ENCODE results near the gene DEGS2.

DEGS2 gene

DNA sequence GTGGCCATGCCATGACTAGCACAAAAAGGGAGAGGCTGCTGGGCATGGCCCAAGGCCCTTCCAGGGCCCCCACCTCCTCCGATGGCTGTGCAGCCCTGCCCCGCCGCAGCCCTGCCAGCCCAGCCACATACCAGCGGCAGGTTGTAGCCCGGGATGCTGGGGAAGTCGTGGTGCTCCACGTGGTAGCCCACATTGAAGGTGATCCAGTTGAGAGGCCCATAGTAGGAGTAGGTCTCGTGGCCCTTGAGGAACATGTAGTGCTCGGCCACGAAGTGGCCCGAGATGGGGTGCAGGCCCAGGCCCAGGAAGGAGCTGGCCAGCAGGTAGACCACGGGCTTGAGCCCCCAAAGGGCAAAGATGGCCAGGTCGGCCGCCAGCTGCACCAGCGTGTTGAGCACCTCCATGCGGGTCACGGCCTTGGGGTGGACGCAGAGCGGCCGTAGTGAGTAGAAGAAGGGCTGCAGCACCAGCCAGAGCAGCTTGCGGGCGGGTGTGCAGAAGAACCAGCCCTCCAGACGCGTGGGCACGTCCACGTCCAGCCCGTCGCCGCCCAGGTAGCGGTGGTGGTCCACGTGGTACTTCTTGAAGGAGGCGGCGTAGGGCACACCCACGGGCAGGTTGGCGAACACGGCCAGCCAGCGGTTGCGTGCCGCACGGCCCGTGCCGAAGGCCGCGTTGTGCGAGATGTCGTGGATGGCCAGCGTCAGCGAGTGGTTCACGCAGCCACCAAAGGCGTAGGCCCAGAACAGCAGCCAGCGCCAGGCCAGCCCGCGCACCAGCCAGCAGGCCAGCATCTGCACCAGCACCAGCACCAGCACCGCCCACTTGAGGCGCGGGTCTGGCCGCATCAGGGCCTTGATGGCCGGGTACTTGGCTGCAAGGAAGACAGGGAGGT, 10.4 kb downstream of the DEGS2 start:
- no peak for DNase-seq (ENCODE audit: low read depth, low spot score)

DNA sequence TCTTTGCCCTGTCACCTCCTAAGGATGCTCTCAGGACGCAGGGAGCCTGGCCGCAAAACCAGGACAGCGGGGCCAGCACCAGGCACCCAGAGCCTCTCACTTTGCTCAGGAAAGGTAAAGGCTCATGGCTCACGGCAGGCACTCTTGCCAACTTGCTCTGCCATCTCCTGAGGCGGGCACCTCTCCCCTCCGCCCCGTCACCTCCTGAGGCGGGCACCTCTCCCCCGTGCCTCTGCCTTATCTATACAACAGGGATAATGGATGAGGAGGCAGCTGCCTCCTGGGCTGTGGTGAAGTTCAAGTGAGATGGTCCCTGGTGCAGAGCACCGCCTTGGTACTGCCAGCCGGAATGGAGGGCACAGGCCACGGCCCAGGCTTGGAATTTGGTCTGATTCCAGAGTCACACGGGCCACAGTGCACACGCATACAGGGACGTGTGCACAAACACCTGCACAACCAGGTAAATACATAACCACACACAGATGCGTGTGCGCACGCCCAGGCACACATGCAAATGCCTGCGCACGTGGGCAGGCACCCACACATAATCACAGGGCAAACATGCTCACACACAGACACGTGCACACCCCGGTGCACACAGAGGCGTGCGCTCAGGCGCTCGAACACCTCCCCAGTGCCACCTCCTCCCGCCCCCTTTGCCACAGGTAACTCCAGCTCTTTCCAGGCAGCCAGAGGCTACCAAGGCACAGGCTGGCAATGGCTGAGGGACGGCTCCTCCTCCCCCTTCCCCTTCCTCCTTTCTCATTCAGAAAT, 11.6 kb downstream of the DEGS2 start:
- no peak for DNase-seq (ENCODE audit: low read depth, low spot score)

DNA sequence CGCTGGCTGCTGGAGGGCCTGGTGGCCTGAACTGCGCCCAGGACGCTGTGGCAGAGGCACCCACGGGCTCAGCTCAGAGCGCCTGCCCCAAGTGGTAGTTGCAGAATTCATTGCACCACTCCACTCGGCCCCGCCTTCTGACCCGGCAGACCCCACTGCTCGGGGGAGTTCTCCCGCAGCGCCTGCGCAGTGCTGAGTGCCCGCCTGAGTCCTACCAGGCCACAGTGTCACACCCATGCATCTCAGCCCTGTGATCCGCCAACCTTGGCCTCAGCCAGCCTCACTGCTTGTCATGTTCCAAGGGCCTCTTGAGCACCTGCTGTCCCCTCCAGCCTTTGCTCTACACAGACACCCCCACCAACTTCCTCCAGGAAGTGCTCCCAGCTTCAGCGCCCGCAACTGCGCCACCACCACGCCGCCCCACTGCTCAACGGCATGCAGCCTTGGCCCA, 12.2 kb downstream of the DEGS2 start:
- DNase-seq (ENCODE audit: low read depth, low spot score): peak; percentile 26

DNA sequence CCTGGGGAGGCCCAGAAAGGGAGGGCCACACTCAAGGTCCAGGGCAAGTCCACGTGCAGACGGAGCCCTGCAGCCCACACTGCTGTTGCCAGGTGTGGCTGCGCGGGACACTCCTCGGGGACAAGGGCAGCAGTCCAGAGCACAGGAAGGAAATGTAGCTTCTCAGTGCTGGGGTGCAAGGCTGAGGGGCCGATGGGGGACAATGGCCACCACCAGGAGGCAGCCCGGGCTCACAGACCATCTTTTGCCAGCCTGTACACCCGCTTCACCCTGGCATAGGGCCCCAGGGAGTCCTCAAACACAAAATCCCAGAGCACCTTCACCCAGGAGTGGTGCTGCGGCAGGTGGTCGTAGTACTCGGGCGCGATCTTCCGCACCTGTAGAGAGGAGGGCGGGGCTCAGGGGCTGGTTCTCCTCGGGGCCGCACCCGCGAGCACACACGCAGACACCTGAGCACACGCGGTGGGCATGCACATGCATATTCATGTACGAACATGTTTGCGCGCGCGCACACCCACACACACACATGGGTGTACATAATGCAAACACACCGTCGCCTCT, 12.8 kb downstream of the DEGS2 start:
- no peak for DNase-seq (ENCODE audit: low read depth, low spot score)

DNA sequence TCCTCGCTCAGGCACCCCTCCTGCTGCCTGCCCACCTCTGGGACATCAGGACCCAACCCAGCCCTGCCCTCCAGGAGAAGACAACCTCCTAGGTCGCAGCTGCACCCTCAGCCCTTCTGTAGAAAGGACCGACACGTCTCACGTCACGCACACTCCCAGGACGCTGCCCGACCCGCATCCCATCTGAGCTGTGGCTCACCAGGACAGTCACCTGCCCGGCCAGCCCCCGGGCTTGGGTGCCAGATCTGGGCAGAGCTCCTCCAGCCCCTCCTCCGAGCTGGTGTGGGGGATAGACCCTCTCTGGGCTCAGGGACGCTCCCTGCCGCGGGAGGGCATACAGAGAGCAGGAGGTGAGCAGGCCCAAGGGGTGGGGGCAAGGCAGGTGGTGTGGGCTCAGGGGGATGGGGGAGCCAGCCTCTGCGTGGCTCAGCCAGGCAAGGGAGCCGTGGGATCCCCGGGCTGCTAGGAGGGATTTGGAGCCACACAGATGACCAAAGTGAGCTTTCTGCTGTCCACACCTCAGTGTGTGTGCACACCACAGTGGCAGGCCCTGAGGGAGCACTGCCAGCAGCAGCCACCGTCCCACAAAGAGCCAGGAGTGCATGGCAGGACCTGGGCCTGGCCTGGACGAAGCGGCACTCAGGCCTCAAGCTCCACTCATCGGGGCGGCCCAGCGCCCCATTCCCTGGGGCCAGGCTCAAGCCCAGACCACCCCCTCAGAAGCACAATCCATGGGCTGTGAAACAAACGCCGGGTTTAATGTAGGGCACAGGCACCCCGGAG, 13.6 kb downstream of the DEGS2 start:
- DNase-seq (ENCODE audit: low read depth, low spot score): no peak

DNA sequence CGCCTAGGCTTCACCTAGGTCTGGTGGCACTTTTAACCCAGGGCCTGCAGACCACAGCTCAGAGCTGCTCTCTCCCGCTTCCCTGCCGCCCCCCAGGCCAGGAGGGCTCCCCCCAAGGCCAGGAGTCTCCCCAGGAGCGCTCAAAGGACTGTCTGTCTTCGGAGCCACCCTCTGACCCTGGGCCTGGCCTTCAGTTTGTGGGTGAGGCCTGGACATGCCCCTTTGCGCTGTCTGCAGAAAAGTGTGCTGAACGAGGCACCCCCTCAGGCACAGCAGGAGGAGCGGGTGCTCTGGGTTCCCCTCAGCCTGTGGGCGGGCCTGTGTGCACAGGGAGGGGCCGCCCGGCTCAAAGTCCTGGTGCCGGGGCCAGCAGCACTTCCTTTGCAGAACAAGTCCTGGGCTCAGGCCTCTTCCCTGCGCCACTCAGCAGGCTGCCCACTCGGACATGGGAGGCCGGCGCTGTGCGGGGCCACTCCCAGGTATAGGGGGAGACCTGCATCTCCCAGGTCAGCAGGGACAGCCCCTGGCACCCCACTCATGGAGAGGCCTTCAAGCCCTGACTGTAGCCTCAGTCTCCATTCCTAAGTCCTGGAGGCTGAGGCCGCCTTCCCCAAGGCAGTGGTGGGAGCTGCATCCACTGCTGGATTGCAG, 14.3 kb downstream of the DEGS2 start:
- no peak for DNase-seq (ENCODE audit: low read depth, low spot score)

DNA sequence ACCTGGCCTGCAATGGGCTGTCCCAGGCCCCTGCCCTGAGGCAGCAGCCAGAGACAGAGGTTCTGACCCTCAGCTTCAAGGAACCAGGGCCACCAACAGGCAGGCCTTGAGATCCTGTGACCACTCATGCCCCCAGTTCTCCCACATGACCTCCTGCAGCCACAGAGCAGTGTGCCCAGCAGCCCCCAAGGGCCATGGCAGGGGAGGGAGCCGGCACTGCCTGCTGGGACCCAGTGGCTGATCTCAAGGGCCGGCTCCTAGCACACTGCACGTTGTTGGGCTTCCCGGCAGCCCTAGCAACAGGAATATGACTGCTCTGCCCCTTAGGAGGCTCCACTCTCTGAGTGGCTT, 14.8 kb downstream of the DEGS2 start:
- DNase-seq (ENCODE audit: low read depth, low spot score): no peak

DNA sequence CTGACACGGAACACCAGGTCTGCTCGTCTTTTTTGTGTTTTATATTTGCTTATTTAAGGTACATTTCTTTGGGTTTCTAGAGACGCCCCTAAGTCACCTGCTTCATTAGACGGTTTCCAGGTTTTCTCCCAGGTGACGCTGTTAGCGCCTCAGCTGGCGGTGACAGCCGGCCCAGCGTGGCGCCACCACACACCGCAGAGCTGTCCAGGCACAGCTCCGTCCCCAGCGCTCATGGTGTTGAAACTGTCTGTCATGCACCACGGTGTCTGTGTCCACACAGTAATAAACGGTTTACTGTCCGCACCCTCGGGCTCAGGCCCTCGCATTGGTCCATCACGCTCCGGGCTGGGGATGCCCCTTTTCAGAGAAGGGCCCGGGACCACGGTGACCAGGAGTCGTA, 15.5 kb downstream of the DEGS2 start:
- DNase-seq (ENCODE audit: low read depth, low spot score): no peak

DNA sequence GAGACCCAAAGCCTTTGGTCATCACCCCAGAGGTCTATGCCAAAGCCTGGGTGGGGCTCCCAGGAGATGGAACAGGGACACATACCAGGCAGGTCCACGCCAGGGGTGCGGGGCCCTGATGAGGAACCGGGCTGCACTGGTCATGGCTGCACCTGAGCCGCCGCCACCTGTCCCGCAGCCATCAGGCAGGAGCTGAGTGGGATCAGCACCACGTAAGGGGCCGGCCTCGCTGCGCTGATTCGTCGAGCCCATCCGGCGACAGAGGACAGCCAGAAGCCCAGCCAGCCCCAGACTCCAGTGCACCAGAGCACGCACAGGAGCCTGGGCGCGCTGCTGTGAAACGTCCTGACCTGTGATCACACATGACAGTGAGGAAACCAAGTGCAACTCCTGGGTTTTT, 15.9 kb downstream of the DEGS2 start:
- no peak for DNase-seq (ENCODE audit: low read depth, low spot score)

DNA sequence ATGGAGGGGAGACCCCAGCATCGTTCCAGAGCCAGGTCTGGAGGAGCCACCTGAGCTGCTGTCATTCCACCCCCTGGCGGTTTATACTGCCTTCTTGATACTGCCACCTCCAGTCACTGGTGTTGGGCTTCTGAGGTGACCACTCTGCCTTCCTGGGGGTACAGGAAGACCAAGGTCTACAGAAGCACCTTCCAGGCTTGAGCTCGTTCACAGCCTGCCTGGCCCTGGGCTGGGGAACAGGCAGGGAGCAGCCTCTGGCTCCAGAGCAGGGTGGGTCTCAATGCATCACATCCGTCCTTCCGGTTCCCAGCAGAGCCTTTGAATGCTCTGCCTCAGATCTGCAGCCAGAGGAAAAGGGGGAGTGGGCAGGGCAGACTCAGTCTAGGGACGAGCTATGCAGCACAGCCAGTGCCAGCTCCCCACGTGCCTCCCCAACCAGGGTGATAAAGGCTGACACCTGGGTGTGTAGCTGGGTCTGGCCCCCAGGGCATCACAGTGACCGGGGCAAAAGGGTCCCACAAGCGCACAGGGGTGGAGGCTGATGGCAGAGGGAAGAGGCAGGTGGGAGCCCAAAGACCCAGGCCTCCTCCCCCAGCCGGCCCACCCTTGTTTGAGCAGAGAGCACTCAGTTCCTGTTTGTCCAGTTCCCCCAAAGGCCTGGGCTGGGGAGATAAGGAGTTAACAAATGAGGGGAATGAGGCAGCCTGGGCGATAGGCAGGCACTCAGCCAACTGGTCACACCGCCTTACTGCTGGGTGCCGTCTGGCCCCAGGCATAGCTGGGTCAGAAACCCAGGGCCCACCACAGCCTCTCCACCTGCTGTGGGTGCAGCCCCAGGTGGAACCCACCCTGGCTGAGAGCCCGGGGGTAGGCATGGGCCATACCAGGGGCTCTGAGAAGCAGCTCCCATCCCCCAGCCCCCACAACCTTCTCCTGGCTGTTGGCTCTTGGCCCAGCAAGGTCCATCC, 17.1 kb downstream of the DEGS2 start:
- DNase-seq (ENCODE audit: low read depth, low spot score): no peak

DNA sequence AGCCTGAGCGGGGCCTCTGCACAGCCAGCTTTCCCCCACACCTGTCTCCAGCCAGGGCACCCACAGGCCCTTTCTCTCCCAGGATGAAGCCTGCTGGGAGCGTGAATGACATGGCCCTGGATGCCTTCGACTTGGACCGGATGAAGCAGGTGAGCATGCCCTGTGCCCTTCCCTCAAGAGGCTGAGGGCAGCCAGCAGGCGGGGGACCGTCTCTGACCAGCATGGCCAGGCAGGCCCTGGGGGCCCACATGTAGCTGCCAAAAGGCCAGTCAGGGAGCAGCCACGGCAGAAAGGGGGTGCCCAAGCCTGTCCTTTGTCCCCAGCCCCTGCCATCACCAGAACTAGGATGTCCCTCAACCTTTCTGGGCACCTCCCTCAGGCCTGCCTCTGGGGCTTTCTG, 18.3 kb downstream of the DEGS2 start:
- no peak for DNase-seq (ENCODE audit: low read depth, low spot score)

DNA sequence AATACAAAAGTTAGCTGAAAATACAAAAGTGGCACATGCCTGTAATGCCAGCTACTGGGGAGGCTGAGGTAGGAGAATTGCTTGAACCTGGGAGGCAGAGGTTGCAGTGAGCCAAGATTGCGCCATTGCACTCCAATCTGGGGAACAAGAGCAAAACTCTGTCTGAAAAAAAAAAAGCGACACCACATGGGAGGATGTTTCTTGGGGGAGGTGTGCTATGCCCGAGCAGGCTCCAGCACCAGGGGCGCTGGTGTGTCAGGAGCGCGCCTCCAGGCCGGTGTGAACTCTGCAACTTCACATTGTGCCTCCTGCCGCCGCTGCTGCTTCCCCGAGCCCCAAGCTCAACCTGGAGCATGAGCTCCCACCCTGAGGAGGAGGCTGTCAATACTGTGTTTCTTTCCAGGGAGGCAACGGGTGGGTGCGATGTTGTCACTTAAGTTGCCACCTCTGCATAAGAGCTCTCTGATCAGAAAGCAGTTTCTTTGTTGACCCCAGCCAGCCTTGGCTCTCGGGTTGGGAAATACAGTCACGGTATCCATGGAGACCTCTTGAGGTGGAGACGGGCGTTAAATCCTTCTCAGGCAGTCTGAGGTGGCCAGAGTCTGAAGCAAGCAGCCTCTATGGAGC, 18.9 kb downstream of the DEGS2 start:
- DNase-seq (ENCODE audit: low read depth, low spot score): no peak

DNA sequence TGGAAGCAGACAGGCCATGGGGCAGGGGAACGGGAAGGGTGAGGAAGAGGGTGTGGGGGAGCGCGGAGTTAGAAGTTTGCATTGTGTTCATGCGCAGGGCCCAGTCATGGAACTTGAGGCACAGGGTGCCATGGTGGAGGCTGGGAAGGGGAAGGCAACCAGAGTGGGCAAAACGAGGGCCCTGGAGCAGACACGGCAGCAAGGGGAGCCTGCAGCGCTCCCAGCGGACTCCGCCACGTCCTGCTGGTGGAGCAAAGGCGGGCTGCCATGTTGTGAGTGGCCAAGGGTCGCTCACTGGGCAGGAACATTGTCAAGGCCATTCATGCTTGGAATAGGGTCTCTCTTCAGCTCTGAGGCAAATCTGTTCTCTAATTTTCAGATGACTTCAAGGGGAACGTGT, 20.5 kb downstream of the DEGS2 start:
- no peak for DNase-seq (ENCODE audit: low read depth, low spot score)

DNA sequence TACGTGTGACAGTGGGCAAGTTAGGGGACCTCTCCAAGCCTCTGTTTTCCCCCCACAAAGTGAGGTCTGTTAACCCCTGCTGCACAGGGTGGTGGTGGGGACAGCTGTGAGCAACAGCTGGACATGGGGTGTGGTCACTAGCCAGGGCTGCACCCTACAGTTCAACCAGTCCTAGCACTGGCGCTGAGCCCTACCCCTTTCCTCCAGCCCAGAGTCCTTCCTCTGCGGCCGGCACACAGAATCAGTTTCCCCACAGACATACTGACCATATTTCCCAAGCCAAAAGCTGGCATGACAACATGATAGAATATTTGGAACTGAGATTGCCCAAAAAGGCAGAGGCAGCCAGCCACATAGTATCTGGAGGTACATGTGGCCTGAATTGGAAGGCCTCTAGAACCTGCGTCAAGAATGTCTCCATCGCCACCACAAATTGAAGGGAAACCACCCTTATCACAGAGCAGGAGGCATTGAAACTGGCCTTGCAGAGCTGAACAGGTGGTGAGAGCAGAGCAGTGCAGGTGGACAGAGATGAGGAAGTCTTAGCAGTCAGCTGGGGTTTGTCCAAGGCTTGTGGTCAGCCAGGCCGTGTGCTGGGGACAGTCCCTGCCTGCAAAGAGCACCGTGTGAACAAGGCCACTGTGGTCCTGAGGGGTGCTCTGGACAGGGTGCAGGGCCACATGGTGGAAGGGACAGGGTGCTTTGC, 21.2 kb downstream of the DEGS2 start:
- DNase-seq (ENCODE audit: low read depth, low spot score): no peak

DNA sequence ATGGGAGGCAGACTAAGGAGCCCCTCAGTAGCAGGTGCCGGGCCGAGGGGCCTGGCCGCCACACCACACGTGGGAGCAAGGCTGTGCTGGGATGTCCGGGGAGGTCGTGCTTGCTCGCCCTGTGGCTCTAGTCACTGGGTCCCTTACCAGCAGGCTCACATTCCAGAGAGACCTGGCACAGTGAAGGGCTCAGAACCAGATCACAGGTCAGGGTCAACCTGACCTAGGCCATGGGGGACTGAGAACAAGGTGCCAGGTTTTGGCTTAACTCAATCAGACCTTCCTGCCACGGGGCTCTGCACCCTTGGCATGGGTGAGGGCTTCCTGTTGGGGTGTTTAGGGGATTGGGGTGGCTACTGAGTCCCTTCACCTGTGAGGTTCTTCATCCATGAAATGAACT, 22.3 kb downstream of the DEGS2 start:
- DNase-seq (ENCODE audit: low read depth, low spot score): no peak

DNA sequence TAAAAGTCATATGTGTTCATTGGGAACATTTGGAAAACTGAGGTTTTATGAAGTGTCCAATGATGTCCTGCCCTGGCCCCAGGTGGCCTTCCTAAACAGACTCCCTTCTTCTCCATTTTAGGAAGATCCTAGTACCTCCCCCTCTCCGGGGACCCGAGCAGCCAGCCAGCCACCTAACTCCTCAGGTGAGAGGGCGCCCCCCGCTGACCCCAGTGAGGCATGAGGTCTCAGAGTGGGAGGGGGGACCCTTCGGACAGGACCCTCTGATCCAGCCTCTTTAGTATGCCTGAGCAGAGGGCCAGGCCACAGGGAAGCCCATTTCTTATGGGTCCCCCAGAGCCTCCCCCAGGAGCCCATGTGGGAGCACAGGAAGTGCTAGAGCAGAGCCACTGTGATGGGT, 23.7 kb downstream of the DEGS2 start:
- no peak for DNase-seq (ENCODE audit: low read depth, low spot score)

DNA sequence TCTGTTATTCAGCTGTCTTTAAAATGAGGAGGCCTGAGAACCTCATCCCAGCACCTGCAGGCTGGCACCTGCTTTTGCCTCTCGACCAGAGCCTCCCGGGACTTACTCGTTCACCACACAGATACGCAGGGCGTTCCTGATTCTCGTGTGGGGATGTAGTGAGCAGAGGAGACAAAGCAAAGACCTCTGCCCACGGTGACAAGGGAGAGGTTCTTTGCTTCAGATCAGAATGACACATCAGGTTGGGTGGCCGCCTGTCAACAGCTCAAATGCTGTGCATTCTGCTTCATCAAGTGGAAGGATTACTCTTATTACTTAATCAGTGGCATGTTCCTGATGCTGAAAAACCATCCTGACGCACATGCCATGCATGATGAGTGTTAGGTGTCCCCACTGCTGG, 24.4 kb downstream of the DEGS2 start:
- DNase-seq (ENCODE audit: low read depth, low spot score): no peak

DNA sequence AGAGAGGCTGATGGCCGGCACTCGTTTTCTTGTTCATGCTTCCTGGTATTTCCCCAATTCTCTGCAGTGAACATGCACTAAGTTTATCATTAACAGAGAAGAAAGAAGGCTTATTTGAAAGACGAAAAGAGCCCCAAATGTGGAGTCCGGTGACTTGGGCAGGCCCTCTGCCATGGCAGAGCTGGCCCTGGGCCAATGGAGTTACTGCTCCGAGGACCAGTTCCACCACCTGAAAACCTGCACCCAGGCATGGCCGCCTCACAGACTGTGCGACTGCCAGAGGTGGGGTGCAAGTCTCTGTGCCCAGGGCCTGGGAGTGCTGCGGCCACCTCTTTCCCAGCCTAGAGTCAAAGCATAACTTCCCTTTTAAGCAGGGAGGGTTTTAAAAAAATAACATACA, 24.9 kb downstream of the DEGS2 start:
- no peak for DNase-seq (ENCODE audit: low read depth, low spot score)

DNA sequence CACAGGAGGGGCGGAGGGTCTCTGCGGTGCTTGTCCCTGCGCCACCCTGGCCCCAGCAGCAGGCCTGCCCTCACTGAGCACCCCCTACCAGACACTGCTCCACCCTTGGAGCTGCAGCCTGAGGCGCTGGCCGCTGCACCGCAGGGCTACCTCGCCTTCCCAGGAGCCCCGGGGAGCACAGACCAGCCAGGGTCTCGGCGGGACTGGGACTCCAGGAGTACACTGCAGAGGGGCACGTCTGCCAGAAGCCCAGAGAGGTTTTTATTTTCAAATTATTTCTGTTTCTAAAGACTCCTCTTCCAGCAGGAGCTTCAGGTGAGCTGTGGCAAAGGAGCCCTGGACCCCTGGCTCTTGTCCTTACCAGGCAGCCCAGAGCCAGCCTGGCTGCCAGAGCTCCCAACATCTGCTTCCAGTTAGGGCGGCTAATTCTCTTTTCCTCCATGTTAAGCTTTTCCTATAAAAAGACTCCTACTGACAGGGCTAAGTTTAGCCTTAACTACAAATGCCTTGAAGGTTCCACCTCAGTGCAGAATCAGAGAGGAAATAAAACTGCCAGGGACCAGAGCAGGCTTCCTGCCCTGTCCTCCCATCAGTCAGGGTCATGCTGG, 26.4 kb downstream of the DEGS2 start:
- DNase-seq (ENCODE audit: low read depth, low spot score): no peak

Measured in activated CD4-positive, CD25-positive, alpha-beta regulatory T cell treated with anti-CD3 and anti-CD28 coated beads, Interleukin-2, amount 50 U/mL, for 16 hours (primary cell).